ENCODE results near the gene STIMATE.

The STIMATE gene

GRCh38 chr3:52881871-52882270, 15.5 kb downstream of the STIMATE start:
- ChIA-PET POLR2A (no interaction called here), CTCF (no interaction called here)
- Histone ChIP-seq H3K4me1 (ENCODE audit: control insufficient read depth, insufficient read depth, low read length) (no peaks in the 10 kb centered on the region), H3K36me3 (ENCODE audit: control insufficient read depth in 2 of 2, insufficient read depth in 1 of 2, low read length in 2 of 2) (peaks cover 0 to 17% of the 10 kb centered on the region in 2 experiments; a peak in 1 of 3 replicates), H3K4me3 (ENCODE audit: low read depth, low read length) (no peak overlapping the region), H3K9me3 (ENCODE audit: control insufficient read depth, insufficient read depth, low read depth, low read length) (no peaks in the 10 kb centered on the region), H3K27ac (ENCODE audit: extremely low read depth, low read depth, low read length) (no peak overlapping the region)
- TF ChIP-seq, protein P1, sequence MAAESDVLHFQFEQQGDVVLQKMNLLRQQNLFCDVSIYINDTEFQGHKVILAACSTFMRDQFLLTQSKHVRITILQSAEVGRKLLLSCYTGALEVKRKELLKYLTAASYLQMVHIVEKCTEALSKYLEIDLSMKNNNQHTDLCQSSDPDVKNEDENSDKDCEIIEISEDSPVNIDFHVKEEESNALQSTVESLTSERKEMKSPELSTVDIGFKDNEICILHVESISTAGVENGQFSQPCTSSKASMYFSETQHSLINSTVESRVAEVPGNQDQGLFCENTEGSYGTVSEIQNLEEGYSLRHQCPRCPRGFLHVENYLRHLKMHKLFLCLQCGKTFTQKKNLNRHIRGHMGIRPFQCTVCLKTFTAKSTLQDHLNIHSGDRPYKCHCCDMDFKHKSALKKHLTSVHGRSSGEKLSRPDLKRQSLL (tag by site-specific recombination; IDR thresholded peaks at IDR 0.05) = no peak
- TF ChIP-seq ZNF473 (tag by site-specific recombination; IDR thresholded peaks at IDR 0.05) = no peak
- TF ChIP-seq ZNF24 (tag by site-specific recombination; IDR thresholded peaks at IDR 0.05) = no peak
- TF ChIP-seq ZNF239 (tag by site-specific recombination; IDR thresholded peaks at IDR 0.05) = no peak
- no peak for TF ChIP-seq OSR2 (tag by site-specific recombination; IDR thresholded peaks at IDR 0.05)

- no peak overlapping the region for H3K4me3 ChIP-seq (ENCODE audit: low read depth, low read length)
- TF ChIP-seq ZNF18 (tag by site-specific recombination; IDR thresholded peaks at IDR 0.05) = no peak
- TF ChIP-seq ATF2 (tag by site-specific recombination; IDR thresholded peaks at IDR 0.05; ENCODE audit: low read depth) = no peak
- no peak for TF ChIP-seq REPIN1 (tag by site-specific recombination; IDR thresholded peaks at IDR 0.05; ENCODE audit: low read depth)
- TF ChIP-seq YY2 (tag by site-specific recombination; IDR thresholded peaks at IDR 0.05) = no peak
- TF ChIP-seq ZNF670 (tag by site-specific recombination; IDR thresholded peaks at IDR 0.05; ENCODE audit: low read depth) = no peak
- TF ChIP-seq ZNF366 (tag by site-specific recombination; conservative IDR thresholded peaks at IDR 0.05) = no peak
- TF ChIP-seq, protein P2, sequence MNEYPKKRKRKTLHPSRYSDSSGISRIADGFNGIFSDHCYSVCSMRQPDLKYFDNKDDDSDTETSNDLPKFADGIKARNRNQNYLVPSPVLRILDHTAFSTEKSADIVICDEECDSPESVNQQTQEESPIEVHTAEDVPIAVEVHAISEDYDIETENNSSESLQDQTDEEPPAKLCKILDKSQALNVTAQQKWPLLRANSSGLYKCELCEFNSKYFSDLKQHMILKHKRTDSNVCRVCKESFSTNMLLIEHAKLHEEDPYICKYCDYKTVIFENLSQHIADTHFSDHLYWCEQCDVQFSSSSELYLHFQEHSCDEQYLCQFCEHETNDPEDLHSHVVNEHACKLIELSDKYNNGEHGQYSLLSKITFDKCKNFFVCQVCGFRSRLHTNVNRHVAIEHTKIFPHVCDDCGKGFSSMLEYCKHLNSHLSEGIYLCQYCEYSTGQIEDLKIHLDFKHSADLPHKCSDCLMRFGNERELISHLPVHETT (tag by site-specific recombination; IDR thresholded peaks at IDR 0.05) = no peak
- H3K4me1 ChIP-seq (ENCODE audit: control insufficient read depth, insufficient read depth, low read length) = no peaks in the 10 kb centered on the region
- H3K27ac ChIP-seq (ENCODE audit: extremely low read depth, low read depth, low read length) = no peak overlapping the region
- POLR2A ChIA-PET = no interaction called here
- H3K36me3 ChIP-seq (ENCODE audit: control insufficient read depth in 2 of 2, insufficient read depth in 1 of 2, low read length in 2 of 2) = peaks cover 0 to 9% of the 10 kb centered on the region in 2 experiments; a peak in 1 of 3 replicates
- CTCF ChIA-PET = no interaction called here
- no peaks in the 10 kb centered on the region for H3K9me3 ChIP-seq (ENCODE audit: control insufficient read depth, insufficient read depth, low read depth, low read length)
Observed at GRCh38 chr3:52880474-52880873, 16.9 kb downstream of the STIMATE start.

- CTCF ChIA-PET = no interaction called here
- no peak for TF ChIP-seq ZNF223 (tag by site-specific recombination; IDR thresholded peaks at IDR 0.05)
- no peak for TF ChIP-seq ZNF544 (tag by site-specific recombination; IDR thresholded peaks at IDR 0.05)
- TF ChIP-seq ATF2 (tag by site-specific recombination; IDR thresholded peaks at IDR 0.05; ENCODE audit: low read depth) = no peak
- TF ChIP-seq, protein P1 (tag by site-specific recombination; IDR thresholded peaks at IDR 0.05) = no peak
- TF ChIP-seq, protein P3, sequence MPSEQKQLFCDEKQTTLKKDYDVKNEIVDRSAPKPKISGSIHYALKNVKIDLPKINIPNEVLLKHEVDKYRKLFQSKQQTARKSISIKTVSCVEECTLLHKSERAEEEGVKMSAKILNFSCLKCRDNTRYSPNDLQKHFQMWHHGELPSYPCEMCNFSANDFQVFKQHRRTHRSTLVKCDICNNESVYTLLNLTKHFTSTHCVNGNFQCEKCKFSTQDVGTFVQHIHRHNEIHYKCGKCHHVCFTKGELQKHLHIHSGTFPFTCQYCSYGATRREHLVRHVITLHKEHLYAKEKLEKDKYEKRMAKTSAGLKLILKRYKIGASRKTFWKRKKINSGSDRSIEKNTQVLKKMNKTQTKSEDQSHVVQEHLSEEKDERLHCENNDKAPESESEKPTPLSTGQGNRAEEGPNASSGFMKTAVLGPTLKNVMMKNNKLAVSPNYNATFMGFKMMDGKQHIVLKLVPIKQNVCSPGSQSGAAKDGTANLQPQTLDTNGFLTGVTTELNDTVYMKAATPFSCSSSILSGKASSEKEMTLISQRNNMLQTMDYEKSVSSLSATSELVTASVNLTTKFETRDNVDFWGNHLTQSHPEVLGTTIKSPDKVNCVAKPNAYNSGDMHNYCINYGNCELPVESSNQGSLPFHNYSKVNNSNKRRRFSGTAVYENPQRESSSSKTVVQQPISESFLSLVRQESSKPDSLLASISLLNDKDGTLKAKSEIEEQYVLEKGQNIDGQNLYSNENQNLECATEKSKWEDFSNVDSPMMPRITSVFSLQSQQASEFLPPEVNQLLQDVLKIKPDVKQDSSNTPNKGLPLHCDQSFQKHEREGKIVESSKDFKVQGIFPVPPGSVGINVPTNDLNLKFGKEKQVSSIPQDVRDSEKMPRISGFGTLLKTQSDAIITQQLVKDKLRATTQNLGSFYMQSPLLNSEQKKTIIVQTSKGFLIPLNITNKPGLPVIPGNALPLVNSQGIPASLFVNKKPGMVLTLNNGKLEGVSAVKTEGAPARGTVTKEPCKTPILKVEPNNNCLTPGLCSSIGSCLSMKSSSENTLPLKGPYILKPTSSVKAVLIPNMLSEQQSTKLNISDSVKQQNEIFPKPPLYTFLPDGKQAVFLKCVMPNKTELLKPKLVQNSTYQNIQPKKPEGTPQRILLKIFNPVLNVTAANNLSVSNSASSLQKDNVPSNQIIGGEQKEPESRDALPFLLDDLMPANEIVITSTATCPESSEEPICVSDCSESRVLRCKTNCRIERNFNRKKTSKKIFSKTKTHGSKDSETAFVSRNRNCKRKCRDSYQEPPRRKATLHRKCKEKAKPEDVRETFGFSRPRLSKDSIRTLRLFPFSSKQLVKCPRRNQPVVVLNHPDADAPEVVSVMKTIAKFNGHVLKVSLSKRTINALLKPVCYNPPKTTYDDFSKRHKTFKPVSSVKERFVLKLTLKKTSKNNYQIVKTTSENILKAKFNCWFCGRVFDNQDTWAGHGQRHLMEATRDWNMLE (tag by site-specific recombination; conservative IDR thresholded peaks at IDR 0.05; ENCODE audit: low read depth) = no peak
- no peak for TF ChIP-seq ZNF701 (tag by site-specific recombination; IDR thresholded peaks at IDR 0.05)
Observed at GRCh38 chr3:52880047-52880446, 17.3 kb downstream of the STIMATE start.

More at GRCh38 chr3:52880047-52880446, 17.3 kb downstream of the STIMATE start:
- POLR2A ChIA-PET = no interaction called here
- Histone ChIP-seq H3K9me3 (ENCODE audit: control insufficient read depth, insufficient read depth, low read depth, low read length) (no peaks in the 10 kb centered on the region), H3K4me3 (ENCODE audit: low read depth, low read length) (no peak overlapping the region), H3K36me3 (ENCODE audit: control insufficient read depth in 2 of 2, insufficient read depth in 1 of 2, low read length in 2 of 2) (peaks cover 0 to 5% of the 10 kb centered on the region in 2 experiments; a peak in 1 of 3 replicates), H3K4me1 (ENCODE audit: control insufficient read depth, insufficient read depth, low read length) (no peaks in the 10 kb centered on the region), H3K27ac (ENCODE audit: extremely low read depth, low read depth, low read length) (no peak overlapping the region)

Data from HEK293 (cell line).